ENCODE data around the gene PDX1.

- TF ChIP-seq CTCF (IDR thresholded peaks at IDR 0.05) (no peak), POLR2A (IDR thresholded peaks at IDR 0.05) (no peak)
These were observed 52.1 kb downstream of the PDX1 start for GRCh38 chr13:27971776-27972477.
